NCI-H1694 (cell line): ENCODE data around the gene ZSCAN1.

ENCODE experiments used
- DNase-seq: peaks from one replicate; lab custom pipeline; 2025; lab: John Stamatoyannopoulos, UW

The ZSCAN1 gene

DNA sequence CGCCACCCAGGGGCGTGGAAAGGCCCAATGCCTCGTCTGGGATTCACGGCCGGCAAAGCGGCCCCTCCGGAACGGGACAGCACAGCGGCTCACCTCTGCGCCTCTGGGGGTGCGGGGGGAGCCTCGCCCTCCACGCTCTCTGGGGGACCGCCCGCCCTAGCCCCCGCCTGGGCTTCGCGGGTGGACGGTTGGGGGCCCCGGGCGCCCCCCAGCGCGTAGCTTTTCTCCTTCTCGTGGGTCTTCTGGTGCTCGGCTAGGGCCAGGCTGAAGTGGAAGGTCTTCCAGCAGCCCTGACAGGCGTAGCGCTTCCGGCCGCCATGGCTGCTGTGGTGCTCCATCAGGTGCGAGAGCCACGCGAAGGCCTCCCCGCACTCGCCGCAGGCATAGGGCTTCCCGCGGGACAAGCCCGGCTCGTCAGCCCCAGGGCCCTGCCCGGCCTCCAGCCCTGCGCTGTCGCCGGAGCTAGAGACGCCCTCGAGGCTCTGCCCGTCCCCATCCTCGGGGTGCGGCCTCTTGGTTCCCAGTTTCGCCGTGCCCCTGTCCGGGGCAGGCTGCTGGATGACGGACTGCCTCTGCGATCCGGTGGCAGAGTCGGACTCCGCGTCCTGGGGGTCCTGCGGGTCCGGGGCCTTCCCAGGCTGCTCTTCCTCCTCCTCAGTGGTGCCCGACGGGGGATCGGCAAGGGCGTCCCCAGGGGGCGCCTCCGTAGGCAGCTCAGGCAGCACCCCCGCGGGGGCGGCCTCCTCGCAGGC, 50.9 kb downstream of the ZSCAN1 start:
- no peak for DNase-seq

DNA sequence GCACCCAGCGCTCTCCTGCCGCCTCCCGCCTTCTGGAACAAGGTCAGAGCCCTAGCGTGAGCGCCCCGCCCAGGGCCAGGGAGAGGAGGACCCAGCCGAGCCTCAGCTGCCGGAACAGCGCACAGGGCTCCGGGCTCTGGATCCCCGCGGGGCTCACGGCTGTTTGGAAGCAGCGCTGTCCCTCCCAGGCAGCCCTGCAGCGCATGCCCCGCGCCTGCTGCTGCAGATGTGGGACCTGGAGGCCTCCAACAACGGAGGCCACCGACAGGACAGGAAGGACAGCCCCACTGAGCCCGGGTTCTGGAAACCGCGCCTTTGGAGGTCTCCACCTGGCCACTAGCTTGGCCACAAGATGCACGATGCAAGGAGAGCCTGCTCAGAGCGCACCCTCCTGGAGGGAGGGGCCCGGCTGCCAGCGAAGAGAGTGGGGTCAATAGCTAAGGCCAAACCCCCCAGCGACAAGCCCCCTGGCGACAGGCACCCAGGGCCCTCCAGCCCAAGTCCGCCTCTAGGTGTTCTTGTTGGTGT, 51.6 kb downstream of the ZSCAN1 start:
- DNase-seq, result no peak

DNA sequence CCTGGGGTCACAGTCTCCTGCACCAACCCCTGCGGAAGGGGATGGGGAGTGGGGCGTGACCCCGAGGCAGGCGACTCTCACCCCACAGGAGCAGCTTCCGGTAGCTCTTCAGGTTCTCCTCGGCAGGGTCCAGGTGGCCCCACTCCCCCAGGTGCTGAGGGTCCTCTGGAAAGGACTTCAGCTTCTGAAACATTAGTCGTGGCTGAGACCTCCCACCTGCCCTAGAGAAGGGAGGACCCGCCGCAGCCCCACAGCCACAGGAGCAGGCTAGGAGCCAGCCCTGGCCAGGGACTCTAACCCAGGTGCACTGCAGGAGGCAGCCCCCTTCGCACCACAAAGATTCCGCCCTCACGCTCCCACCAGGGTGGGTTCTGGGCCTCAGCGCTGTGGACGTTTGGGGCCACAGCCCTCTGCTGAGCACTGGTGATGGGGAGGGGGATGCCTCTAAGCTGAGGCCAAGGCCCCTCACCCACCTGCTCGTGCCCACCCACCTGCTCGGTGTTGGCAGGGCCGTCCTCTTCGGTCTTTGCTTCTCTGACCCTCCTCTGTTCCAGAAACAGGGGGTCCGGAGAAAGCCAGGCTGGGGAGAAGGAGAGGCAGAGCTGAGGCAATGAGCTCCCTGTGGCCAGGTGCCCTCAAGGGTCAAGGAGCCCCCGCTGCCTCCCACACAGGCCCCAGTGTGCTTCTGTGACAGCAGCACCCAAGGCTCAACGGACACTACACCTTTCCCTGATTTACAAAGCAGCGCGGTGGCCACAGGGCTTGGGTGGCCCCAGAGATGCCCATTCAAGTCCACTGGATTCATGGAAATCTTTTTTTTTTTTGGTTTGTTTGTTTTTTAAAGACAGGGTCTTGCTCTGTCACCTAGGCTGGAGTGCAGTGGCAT, 53.2 kb downstream of the ZSCAN1 start:
- DNase-seq, result no peak

DNA sequence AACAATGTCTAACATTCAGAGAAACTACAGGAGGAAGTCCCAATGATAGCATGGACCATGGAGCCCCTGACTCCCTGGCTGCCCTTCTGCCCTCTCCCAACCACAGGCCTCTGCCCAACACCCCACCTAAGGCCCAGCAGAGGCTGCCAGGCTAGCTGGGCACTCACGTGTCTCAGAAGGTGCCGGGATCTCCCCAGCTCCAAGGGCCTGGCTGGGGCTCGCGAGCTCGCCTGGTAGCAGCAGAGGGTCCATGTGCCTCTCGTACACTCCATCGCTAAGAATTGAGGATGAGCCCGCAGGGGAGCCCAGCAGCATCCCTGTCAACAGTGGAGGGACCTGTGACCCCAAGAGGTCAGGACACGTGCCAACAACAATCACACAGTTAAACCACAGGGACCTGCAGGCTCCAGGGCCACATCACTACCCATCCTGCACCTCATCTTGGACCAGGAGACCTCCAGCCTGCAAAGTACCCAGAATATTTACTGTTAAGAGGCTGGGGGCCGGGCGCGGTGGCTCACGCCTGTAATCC, 54.8 kb downstream of the ZSCAN1 start:
- no peak for DNase-seq

DNA sequence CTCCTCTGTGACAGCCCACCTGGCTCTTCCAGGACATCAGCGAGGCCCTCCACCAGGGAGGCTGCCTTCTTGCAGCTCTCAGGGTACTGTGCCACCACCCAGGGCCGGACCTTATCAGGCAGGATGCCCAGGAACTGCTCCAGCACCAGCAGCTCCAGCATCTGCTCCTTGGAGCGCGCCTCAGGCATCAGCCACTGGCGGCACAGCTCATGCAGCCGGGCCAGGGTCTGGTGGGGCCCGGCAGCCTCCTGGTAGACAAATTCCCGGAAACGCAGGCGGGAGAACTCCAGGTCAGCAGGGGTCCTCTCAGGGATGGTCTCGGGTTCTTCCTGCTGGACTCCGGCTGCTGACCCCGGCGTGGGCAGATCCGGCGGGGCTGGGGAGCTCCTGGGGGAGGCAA, 56.0 kb downstream of the ZSCAN1 start:
- no peak for DNase-seq

DNA sequence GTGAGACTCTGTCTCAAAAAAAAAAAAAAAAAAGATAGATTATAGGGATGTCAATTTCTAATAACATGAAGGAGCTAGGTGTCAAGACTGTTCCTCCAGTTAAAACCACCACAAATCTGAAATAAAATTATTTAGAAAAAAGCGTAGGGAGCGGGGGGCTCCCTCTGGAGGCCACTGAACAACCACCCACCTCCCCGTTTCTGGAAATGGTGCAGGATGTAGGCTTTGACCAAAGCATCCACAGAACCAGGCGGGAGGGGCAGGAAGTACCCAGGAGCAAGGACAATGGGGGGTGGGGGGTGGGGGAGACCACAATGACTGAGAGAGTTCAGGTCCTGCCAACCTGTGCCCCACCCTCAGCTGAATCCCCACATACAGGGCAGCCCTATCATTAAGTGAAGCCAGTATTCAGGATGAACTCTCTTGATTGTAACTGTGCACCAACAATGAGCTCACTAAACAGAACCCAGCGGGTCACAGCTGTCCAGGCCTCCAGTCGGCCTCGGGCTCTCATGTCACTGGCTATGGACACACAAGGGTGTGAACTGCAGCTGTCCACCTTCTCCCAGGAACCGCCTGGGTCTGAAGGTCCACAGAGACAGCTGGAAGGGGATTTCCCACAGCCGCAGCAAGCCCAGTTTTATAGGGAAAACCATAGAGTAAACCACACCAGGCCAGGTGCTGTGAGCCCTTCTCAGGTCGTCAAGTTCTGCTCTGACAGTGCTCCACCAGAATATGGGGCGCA, 57.6 kb downstream of the ZSCAN1 start:
- no peak for DNase-seq

DNA sequence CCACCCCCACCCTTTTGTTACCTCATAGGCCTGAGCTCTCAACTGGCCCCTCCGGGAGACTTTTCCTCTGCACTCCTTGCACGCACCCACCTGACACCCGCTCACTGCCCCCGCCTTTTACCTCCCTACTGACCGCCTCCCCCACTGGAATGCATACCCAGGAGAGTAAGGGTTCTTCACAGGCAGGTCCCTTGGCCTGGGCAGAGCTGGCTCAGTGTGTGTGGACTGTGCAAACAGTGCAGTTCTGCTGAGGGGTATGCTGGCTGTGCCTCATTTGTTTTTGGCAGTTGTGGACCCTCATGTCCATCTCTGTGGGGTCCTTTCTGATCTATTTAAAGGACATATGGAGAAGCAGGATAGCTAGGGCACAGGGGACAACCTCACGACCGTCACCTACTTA, 59.2 kb downstream of the ZSCAN1 start:
- DNase-seq, result no peak

DNA sequence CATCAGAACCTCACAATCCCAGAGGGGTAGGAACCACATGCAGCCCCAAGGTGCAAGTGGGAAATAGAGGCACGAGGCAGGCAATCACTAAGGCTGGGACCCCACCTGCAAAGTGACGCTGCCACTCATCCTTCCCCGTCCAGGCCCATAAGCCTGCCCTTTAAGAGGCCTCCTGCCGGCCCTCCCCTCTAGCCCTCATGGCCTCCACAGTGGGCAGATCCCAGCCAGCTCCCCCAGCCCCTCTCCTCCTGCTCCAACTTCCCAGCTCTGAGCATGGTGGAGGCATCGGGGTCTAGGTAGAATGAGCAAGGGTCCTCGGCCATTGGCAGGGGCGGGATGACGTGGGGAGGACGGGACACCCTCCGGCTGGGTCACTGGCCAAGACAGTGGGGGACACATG, 61.5 kb downstream of the ZSCAN1 start:
- DNase-seq, result no peak

DNA sequence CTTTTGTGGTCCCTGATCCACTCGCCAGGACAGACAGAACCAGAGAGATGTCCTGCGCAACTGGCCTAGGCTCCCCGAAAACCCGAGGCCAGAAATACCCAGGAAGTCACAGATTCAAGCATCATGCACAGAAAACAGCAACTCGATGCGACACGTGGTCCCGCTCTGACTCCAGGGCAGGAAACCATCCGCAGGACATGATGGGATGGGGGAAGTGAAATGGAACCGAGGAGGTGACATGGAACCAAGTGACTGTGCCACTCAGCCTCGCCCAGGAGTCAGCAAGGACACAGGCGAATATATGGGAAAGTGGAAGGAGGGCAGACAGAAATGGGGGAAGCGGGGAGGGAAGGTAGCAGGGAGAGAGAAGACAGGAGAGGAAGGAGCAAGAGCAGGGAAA, 63.1 kb downstream of the ZSCAN1 start:
- no peak for DNase-seq

DNA sequence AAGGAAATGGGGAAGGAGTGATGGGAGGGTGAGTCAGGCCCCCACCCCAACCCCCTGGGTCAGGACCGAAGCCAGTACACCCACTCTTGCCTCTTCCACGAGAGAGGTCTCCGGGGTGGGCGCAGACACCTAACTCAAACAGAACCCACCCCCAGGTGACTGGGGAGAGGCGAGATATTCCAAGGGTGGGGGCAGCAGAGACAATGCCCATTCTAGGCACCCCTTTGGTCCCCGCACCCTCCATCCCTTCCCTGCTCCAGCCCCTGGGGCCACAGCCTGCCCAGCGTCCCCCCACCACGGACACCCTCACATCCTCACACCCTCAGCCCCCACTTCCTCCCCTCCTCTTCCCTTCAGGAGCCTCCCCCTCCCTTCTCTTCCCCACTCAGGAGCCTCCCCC, 63.5 kb downstream of the ZSCAN1 start:
- no peak for DNase-seq

DNA sequence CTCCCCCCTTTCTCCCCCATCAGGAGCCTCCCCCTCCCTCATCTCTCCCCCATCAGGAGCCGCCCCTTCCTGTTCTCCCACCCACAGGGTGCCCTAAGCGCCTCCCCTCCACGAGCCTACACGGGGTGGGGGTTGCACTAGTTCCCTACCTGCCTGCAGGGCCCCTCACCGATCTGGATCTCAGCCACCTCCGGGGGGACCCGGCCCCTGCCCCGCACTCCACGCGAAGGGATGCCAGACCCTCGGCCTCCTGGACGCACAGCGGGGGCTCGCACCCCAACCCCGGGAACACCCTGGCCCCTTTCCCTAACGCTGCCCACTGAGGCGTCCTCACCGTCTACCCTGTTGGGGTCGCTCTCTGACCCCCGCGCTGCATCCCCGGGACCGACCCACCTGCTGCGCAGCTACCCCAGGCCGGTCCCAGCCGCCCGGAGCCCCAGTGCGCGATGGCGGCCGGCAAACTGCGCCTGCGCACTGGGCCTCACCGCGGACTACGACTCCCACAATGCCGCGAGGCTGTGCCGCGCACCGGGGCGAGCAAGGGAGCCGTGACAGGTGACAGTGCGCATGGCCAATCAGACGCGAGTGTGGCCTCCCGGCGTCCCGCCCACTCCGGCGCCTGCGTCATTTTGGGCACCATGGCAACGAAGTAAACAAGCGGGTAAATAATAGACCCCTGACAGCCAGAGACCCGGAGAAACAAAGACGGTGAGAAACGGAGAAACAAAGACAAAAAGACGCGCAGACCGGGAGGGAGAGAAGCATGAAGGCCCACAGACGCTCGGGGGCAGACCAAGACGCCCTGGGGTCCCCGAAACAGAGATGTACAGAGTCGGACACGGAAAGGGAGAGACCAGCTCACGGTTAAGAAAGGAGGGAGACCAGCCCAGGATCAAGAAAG, 64.2 kb downstream of the ZSCAN1 start, which contains the start of gene ZSCAN18:
Gene ZSCAN18 (minus strand): TSS at position 451 of the 901 bp plus-strand sequence. CDS start 7,964 bp downstream, outside the sequence.
- no peak for DNase-seq

DNA sequence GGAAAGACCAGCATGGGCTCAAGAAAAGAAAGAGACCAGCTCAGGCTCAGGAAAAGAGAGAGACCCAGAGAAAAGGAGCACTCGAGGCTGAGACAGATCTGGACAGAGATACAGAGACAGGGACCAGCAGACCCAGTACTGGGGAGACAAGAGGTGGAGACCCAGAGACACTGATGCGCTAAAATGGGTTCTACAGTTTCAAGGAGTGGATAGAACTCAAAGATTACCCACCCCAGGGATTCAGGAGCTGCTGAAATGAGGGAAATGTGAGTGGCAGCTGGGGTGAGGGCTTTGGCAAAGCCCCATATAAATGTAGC, 64.8 kb downstream of the ZSCAN1 start:
- DNase-seq, result no peak
